SK-N-SH treated with all-trans-retinoic acid at 6 μM for 48 hours (cell line): ENCODE results near the gene THSD4.

ENCODE experiments used
- ATAC-seq: fragments of 200-7000 bp; cut with Tn5 transposase; 3 replicates; pipeline ENCODE4 v1.9.1; 2020; ENCODE audit warnings: mild to moderate bottlenecking, moderate library complexity
- ARNTL ChIP-seq: fragments of 450-650 bp; formaldehyde crosslinking; IDR thresholded peaks from 2 replicates; pipeline ENCODE4 v1.5.0; 2020; ENCODE audit warnings: low read depth, mild to moderate bottlenecking, moderate library complexity, borderline replicate concordance
- BACH2 ChIP-seq: fragments of 250-450 bp; sonication (Bioruptor Pico); IDR thresholded peaks from 2 replicates; pipeline ENCODE4 v1.9.0; 2021; ENCODE audit warnings: mild to moderate bottlenecking, borderline replicate concordance
- CREB5 ChIP-seq: fragments of 250-450 bp; sonication (Bioruptor Pico); IDR thresholded peaks from 2 replicates; pipeline ENCODE4 v1.5.1; 2020; ENCODE audit warnings: low read depth, mild to moderate bottlenecking, moderate library complexity
- ESRRG ChIP-seq: fragments of 250-450 bp; sonication (Bioruptor Pico); IDR thresholded peaks from 2 replicates; pipeline ENCODE4 v1.6.1; 2021; ENCODE audit warnings: mild to moderate bottlenecking
- GLIS3 ChIP-seq: fragments of 250-450 bp; sonication (Bioruptor Pico); IDR thresholded peaks from 2 replicates; pipeline ENCODE4 v1.5.0; 2020; ENCODE audit warnings: mild to moderate bottlenecking, moderate library complexity
- ISL1 ChIP-seq: fragments of 250-450 bp; sonication (Bioruptor Pico); IDR thresholded peaks from 2 replicates; pipeline ENCODE4 v2.1.2; 2022; ENCODE audit warnings: mild to moderate bottlenecking, moderate library complexity
- OSR1 ChIP-seq: fragments of 250-450 bp; sonication (Bioruptor Pico); IDR thresholded peaks from 2 replicates; pipeline ENCODE4 v1.8.0; 2022; ENCODE audit warnings: moderate library complexity, mild to moderate bottlenecking, inconsistent platforms
- PATZ1 ChIP-seq: fragments of 250-450 bp; sonication (Bioruptor Pico); IDR thresholded peaks from 2 replicates; pipeline ENCODE4 v1.8.0; 2020; ENCODE audit warnings: mild to moderate bottlenecking, moderate library complexity, borderline replicate concordance
- PPARA ChIP-seq: fragments of 250-450 bp; sonication (Bioruptor Pico); IDR thresholded peaks from 2 replicates; pipeline ENCODE4 v1.5.0; 2020; ENCODE audit warnings: mild to moderate bottlenecking, borderline replicate concordance
- RARB ChIP-seq: fragments of 250-450 bp; sonication (Bioruptor Pico); IDR thresholded peaks from 2 replicates; pipeline ENCODE4 v1.8.0; 2021; ENCODE audit warnings: mild to moderate bottlenecking, moderate library complexity
- SNAI2 ChIP-seq: fragments of 250-450 bp; sonication (Bioruptor Pico); IDR thresholded peaks from 2 replicates; pipeline ENCODE4 v1.5.0; 2020; ENCODE audit warnings: mild to moderate bottlenecking, moderate library complexity
- TCF4 ChIP-seq: fragments of 250-450 bp; sonication (Bioruptor Pico); IDR thresholded peaks from 2 replicates; pipeline ENCODE4 v1.8.0; 2021; ENCODE audit warnings: mild to moderate bottlenecking, moderate library complexity, borderline replicate concordance
- TOX ChIP-seq: fragments of 250-450 bp; sonication (Bioruptor Pico); IDR thresholded peaks from 2 replicates; pipeline ENCODE4 v1.8.0; 2021; ENCODE audit warnings: mild to moderate bottlenecking, moderate library complexity, borderline replicate concordance
- TSHZ2 ChIP-seq: fragments of 250-450 bp; sonication (Bioruptor Pico); IDR thresholded peaks from 2 replicates; pipeline ENCODE4 v1.5.0; 2020; ENCODE audit warnings: mild to moderate bottlenecking, moderate library complexity
- ZFP30 ChIP-seq: fragments of 450-650 bp; formaldehyde crosslinking; IDR thresholded peaks from 2 replicates; pipeline ENCODE4 v1.5.0; 2022; ENCODE audit warnings: mild to moderate bottlenecking, moderate library complexity
- ZNF565 ChIP-seq: fragments of 450-650 bp; formaldehyde crosslinking; conservative IDR thresholded peaks from 2 replicates; pipeline ENCODE4 v1.5.0; 2020; ENCODE audit warnings: low read depth, mild to moderate bottlenecking, moderate library complexity
- ZNF70 ChIP-seq: fragments of 450-650 bp; formaldehyde crosslinking; IDR thresholded peaks from 2 replicates; pipeline ENCODE4 v1.5.0; 2020; ENCODE audit warnings: mild to moderate bottlenecking, moderate library complexity
- ZNF8 ChIP-seq: fragments of 450-650 bp; formaldehyde crosslinking; IDR thresholded peaks from 2 replicates; pipeline ENCODE4 v1.5.0; 2020; ENCODE audit warnings: mild to moderate bottlenecking, moderate library complexity
- TF ChIP-seq, protein P1 (sequence below): fragments of 250-450 bp; sonication (Bioruptor Pico); IDR thresholded peaks from 2 replicates; pipeline ENCODE4 v1.5.1; 2021; ENCODE audit warnings: mild to moderate bottlenecking, moderate library complexity
- TF ChIP-seq, protein P2 (sequence below): fragments of 250-450 bp; sonication (Bioruptor Pico); IDR thresholded peaks from 2 replicates; pipeline ENCODE4 v1.8.0; 2021; ENCODE audit warnings: low read depth, mild to moderate bottlenecking, moderate library complexity, borderline replicate concordance

The THSD4 gene

DNA sequence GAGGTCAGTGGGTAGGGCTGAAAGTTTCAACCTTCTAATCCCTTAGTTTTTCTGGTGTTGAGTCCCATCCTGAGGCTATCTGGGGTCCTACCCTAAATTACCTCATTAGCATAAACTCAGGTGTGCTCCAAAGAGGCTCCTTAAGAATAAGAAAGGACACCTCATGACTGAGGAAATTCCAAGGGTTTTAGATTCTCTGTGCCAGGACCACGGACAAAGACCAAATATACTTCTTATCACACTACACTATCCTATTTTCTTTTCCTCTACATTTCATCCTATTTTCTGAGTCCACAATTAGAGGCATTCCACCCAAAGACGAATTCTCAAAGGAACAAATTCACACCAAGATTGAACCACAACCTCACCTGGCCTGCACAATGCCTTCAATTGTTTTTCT, 9.8 kb upstream of the THSD4 start:
- no peak for ATAC-seq
- no peak for TF ChIP-seq ZNF70 (CRISPR knock-in tag)
- no peak for TF ChIP-seq PPARA (CRISPR knock-in tag)
- TF ChIP-seq TSHZ2: no peak
- no peak for TF ChIP-seq BACH2 (CRISPR knock-in tag)
- TF ChIP-seq OSR1 (CRISPR knock-in tag): no peak
- TF ChIP-seq ZNF8 (CRISPR knock-in tag): no peak
- TF ChIP-seq, protein P1, sequence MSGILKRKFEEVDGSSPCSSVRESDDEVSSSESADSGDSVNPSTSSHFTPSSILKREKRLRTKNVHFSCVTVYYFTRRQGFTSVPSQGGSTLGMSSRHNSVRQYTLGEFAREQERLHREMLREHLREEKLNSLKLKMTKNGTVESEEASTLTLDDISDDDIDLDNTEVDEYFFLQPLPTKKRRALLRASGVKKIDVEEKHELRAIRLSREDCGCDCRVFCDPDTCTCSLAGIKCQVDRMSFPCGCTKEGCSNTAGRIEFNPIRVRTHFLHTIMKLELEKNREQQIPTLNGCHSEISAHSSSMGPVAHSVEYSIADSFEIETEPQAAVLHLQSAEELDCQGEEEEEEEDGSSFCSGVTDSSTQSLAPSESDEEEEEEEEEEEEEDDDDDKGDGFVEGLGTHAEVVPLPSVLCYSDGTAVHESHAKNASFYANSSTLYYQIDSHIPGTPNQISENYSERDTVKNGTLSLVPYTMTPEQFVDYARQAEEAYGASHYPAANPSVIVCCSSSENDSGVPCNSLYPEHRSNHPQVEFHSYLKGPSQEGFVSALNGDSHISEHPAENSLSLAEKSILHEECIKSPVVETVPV (CRISPR knock-in tag): no peak
- TF ChIP-seq CREB5 (CRISPR knock-in tag): no peak
- no peak for TF ChIP-seq ESRRG (CRISPR knock-in tag)
- TF ChIP-seq ARNTL (CRISPR knock-in tag): no peak
- TF ChIP-seq GLIS3 (CRISPR knock-in tag): no peak
- TF ChIP-seq, protein P2, sequence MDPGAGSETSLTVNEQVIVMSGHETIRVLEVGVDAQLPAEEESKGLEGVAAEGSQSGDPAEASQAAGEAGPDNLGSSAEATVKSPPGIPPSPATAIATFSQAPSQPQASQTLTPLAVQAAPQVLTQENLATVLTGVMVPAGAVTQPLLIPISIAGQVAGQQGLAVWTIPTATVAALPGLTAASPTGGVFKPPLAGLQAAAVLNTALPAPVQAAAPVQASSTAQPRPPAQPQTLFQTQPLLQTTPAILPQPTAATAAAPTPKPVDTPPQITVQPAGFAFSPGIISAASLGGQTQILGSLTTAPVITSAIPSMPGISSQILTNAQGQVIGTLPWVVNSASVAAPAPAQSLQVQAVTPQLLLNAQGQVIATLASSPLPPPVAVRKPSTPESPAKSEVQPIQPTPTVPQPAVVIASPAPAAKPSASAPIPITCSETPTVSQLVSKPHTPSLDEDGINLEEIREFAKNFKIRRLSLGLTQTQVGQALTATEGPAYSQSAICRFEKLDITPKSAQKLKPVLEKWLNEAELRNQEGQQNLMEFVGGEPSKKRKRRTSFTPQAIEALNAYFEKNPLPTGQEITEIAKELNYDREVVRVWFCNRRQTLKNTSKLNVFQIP: no peak
- no peak for TF ChIP-seq TOX (CRISPR knock-in tag)
- TF ChIP-seq TCF4: no peak
- TF ChIP-seq PATZ1: no peak

DNA sequence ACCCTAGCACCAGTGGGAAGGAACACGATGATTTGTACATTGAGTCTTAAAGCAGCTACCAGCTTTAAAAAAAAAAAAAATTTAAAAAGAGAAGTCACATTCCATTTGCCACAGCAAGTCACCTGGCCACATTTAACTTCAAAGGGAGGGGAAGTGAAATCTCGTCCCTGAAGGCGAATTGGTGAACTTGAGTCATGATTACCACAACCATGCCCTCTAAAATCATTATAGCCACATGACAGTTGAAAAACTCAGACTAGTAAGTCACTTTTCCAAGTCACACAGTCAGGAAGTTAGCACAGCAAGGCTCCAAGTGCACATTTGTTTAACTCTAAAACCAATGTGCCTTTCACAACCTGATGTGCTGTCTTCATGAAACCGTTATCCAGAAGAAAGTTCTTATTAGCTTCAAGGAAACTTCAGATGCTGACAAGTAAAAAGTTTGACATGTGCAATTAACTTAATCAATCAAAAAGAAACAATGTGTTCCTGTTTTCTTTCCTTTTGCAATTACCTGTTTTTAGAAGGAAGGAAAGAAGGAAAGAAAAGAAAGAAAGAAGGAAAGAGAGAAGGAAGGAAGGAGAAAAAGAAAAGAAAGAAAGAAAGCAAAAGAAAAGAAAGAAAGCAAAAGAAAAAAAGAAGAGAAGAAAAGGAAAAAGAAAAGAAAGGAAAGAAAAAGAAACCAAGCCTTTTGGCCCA, 8.3 kb upstream of the THSD4 start:
- TF ChIP-seq RARB (no peak), GLIS3 (CRISPR knock-in tag) (no peak), ZNF70 (CRISPR knock-in tag) (no peak), ZFP30 (CRISPR knock-in tag) (no peak), ISL1 (CRISPR knock-in tag) (no peak), SNAI2 (no peak), ZNF565 (CRISPR knock-in tag) (no peak), BACH2 (CRISPR knock-in tag) (no peak)
- TF ChIP-seq, protein P1 (CRISPR knock-in tag): no peak
- ATAC-seq: no peak

DNA sequence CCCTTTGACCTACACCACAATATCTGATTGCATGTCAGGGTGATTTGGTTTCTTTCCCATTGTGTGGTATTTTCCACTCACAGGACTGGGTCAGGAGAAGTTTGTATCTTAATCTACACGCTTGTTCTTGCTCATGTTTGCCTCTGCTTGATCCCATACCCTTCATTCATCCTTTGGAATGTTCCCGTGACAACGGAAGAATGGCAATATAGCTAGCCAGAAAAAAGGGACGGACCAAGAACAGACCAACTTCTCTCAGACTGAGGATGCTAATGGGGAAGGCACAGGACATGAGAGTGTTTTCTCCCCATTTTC, 7.8 kb upstream of the THSD4 start:
- no peak for TF ChIP-seq TSHZ2

More for the DNA sequence above, 7.8 kb upstream of the THSD4 start:
- no peak for ATAC-seq
